Cerebellar nuclear complex (tissue), 1 donor: ENCODE data around the gene SMCO4.

Experiments used
- DNase-seq, 2 experiments: peaks; one replicate each; lab custom pipeline; 2025; lab: John Stamatoyannopoulos, UW

SMCO4 gene

GRCh38 chr11:93504110-93505095 is 38.8 kb downstream of the SMCO4 start:
- DNase-seq, result no peak

- DNase-seq, result no peak
These were observed 41.3 kb downstream of the SMCO4 start for GRCh38 chr11:93501856-93502255.

- peak in 1 of 2 experiments; percentile 18 for DNase-seq
These were observed 42.4 kb downstream of the SMCO4 start for GRCh38 chr11:93500759-93501158.

- DNase-seq, result no peak
These were observed 44.5 kb downstream of the SMCO4 start for GRCh38 chr11:93498641-93499040.

- no peak for DNase-seq
These were observed 45.0 kb downstream of the SMCO4 start for GRCh38 chr11:93498161-93498560.

- DNase-seq, result no peak
These were observed 45.6 kb downstream of the SMCO4 start for GRCh38 chr11:93497596-93497995.

- no peak for DNase-seq
These were observed 48.8 kb downstream of the SMCO4 start for GRCh38 chr11:93494357-93494756.

GRCh38 chr11:93493252-93493897 is 49.8 kb downstream of the SMCO4 start:
- DNase-seq, result no peak

- no peak for DNase-seq
These were observed 50.5 kb downstream of the SMCO4 start for GRCh38 chr11:93492464-93493251.

- no peak for DNase-seq
These were observed 51.2 kb downstream of the SMCO4 start for GRCh38 chr11:93491973-93492372.

- no peak for DNase-seq
These were observed 52.1 kb downstream of the SMCO4 start for GRCh38 chr11:93490996-93491618.

GRCh38 chr11:93489841-93490240 is 53.4 kb downstream of the SMCO4 start:
- DNase-seq, result no peak

GRCh38 chr11:93487032-93487483 is 56.1 kb downstream of the SMCO4 start:
- DNase-seq, result no peak

GRCh38 chr11:93485983-93486382 is 57.2 kb downstream of the SMCO4 start:
- no peak for DNase-seq

- DNase-seq, result no peak
These were observed 58.5 kb downstream of the SMCO4 start for GRCh38 chr11:93484716-93485115.

- no peak for DNase-seq
These were observed 60.6 kb downstream of the SMCO4 start for GRCh38 chr11:93482556-93482955.

GRCh38 chr11:93481696-93482095 is 61.5 kb downstream of the SMCO4 start:
- no peak for DNase-seq

- no peak for DNase-seq
These were observed 61.9 kb downstream of the SMCO4 start for GRCh38 chr11:93481279-93481678.

GRCh38 chr11:93480756-93481155 is 62.4 kb downstream of the SMCO4 start:
- DNase-seq, result no peak

- no peak for DNase-seq
These were observed 62.9 kb downstream of the SMCO4 start for GRCh38 chr11:93480256-93480655.

- no peak for DNase-seq
These were observed 64.3 kb downstream of the SMCO4 start for GRCh38 chr11:93478841-93479240.
